Right lobe of liver (tissue), 6 donors: ENCODE data around the gene TMIE. TPM values are rescaled to one million over a fixed set of nuclear protein-coding genes. Genes with fewer than 3 reads are reported as not detected.

Experiments
- ATAC-seq, 4 donors: fragments of 200-7000 bp; cut with Tn5 transposase; one replicate each; pipeline ENCODE4 v1.9.1; 2020; ENCODE audit warnings: mild to moderate bottlenecking in 4 of 4, moderate library complexity in 4 of 4
- DNase-seq, 3 donors: peaks; one replicate each; pipeline ENCODE4 v3.0.0-alpha.2; 2020
- H3K27ac ChIP-seq, 3 donors: fragments of 200-600 bp; one replicate each; pipeline ENCODE4 v1.8.0; 2022
- H3K27me3 ChIP-seq, 2 donors: fragments of 200-600 bp; one replicate each; pipeline ENCODE4 v1.8.0; 2022
- H3K36me3 ChIP-seq, 4 donors: fragments of 200-600 bp; sonication (generic) in 1 of 4; one replicate each; pipeline versions ENCODE4 v1.5.1 to v1.8.0; 2017 to 2022; ENCODE audit warnings: control low read depth in 1 of 4
- H3K4me1 ChIP-seq, 4 donors: fragments of 200-600 bp; sonication (generic) in 1 of 4; one replicate each; pipeline versions ENCODE4 v1.5.1 to v1.8.0; 2017 to 2022; ENCODE audit warnings: control low read depth in 1 of 4
- H3K4me3 ChIP-seq, 3 donors: fragments of 200-600 bp; one replicate each; pipeline ENCODE4 v1.8.0; 2022
- H3K9me3 ChIP-seq, 4 donors: fragments of 200-600 bp; sonication (generic) in 1 of 4; one replicate each; pipeline versions ENCODE4 v1.5.1 to v1.8.0; 2017 to 2022; ENCODE audit warnings: control low read depth in 1 of 4
- POLR2A ChIP-seq: fragments of 450-650 bp; IDR thresholded peaks from one replicate; pipeline ENCODE4 v1.6.1; 2017; ENCODE audit warnings: antibody characterized with exemption, mild to moderate bottlenecking
- WGBS: methylation state at CpG from one replicate; pipeline ENCODE4 v1.1.6; 2018; ENCODE audit warnings: low coverage, low lambda C conversion rate; ENCODE audit not compliant: insufficient coverage; ENCODE audit errors: missing lambda C conversion rate; 5-methylcytosine and 5-hydroxymethylcytosine counted together
- intact Hi-C, 2 donors: fragments of 100-400 bp; cut with DNase I; formaldehyde crosslinking; loops; one replicate each; pipeline versions ENCODE4 v1.11.2 to v1.14.1; 2022
- total RNA-seq, 6 experiments: library from RNA; depleted of rRNA in 2 of 6; stranded (reverse); fragments of >200 nt in 2 of 6; fragmentation: NEBNext Ultra II Directional in 3 of 6; extraction: Animal tissue kit (Norgen Biotek cat#: 25700) in 3 of 6; gene quantifications; one replicate each; pipeline versions ENCODE4 v1.1.0 to v1.2.4, GENCODE V29; 2016 to 2023
- TF ChIP-seq, protein P1 (sequence below), 4 donors: fragments of 200-600 bp in 3 of 4; fragments of 450-650 bp in 1 of 4; IDR thresholded peaks; one replicate each; pipeline versions ENCODE4 v1.5.1 to v1.8.0; 2016 to 2022; ENCODE audit warnings: antibody characterized with exemption in 4 of 4, mild to moderate bottlenecking in 2 of 4
- donor health status: DM: no; HTN: yes; CAD: no.
- donor health status: DM: no; HTN: no; CAD: no.
- donor health status: DM: no; HTN: no; CAD: no.
- donor health status: DM: no; HTN: yes; CAD: no.
- donor health status: DM: no; HTN: yes; CAD: no.

TMIE gene
- total RNA-seq, 6 experiments from 2014 or later = 0.21 to 0.79 (median 0.34) TPM

DNA sequence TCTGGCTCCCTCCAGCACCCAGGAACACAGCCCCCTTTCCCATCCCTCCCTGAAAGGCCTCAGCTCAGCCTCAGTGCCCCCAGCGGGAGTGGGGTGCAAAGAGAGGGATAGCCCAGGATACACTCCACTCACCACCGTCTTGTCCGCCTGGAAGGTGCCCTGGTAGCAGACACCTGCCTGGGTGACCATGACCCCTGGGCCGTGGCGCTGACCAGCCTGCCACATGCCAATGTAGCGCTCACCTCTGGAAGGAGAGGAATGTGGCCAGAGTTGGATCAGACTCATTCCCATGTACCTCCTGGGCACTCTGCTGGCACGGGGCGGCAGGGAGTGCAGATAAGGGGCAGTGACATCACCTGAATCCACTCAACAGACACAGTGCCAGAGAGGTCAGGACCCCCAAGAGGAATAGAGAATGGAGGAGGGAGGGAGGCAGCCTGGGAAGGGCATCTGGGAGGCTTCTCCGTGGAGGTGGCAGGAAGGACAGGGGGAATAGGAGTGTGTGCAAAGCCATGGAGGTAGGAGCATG lies 20.8 kb upstream of the TMIE start:
- WGBS = 66% methylated on average over 4 of the region's 9 CpGs
- Histone ChIP-seq H3K27ac (no peak overlapping the region), H3K4me1 (peaks cover 0 to 7% (median 0%) of the 10 kb centered on the region in 4 donors), H3K36me3 (no peaks in the 10 kb centered on the region), H3K9me3 (no peaks in the 10 kb centered on the region), H3K4me3 (no peak overlapping the region), H3K27me3 (no peaks in the 10 kb centered on the region)
- intact Hi-C loops = no loop called here
- TF ChIP-seq POLR2A = no peak
- TF ChIP-seq, protein P1, sequence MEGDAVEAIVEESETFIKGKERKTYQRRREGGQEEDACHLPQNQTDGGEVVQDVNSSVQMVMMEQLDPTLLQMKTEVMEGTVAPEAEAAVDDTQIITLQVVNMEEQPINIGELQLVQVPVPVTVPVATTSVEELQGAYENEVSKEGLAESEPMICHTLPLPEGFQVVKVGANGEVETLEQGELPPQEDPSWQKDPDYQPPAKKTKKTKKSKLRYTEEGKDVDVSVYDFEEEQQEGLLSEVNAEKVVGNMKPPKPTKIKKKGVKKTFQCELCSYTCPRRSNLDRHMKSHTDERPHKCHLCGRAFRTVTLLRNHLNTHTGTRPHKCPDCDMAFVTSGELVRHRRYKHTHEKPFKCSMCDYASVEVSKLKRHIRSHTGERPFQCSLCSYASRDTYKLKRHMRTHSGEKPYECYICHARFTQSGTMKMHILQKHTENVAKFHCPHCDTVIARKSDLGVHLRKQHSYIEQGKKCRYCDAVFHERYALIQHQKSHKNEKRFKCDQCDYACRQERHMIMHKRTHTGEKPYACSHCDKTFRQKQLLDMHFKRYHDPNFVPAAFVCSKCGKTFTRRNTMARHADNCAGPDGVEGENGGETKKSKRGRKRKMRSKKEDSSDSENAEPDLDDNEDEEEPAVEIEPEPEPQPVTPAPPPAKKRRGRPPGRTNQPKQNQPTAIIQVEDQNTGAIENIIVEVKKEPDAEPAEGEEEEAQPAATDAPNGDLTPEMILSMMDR (IDR thresholded peaks at IDR 0.05) = no peak
- ATAC-seq (peak in 2 of 4 donors; percentile 5 to 22), DNase-seq (no peak)

DNA sequence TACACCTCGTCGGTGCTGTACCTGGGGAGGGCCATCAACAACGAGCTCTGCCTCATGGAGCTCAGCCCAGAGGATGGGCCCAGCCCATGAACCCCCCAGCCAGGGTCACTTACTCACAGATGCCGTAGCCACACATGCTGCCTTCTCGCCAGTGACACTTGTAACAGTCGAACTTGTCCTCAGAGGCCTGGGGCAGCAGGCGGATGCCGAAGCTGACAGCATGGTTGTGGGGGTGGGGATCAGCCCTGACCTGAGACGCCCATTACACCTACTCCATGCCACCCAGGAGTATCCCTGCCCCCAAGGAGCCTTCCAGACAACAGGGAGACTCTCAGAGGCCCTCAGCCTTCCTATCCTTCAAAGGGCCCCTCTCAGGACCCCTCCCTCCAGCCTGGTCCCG lies 19.8 kb upstream of the TMIE start:
- no peaks in the 10 kb centered on the region for H3K36me3 ChIP-seq
- no peaks in the 10 kb centered on the region for H3K4me1 ChIP-seq
- no peak overlapping the region for H3K27ac ChIP-seq
- DNase-seq (no peak), ATAC-seq (no peak)
- intact Hi-C loops = no loop called here
- H3K27me3 ChIP-seq = no peaks in the 10 kb centered on the region
- H3K9me3 ChIP-seq = no peaks in the 10 kb centered on the region
- no CpG with 5 or more reads among the region's 10 CpGs for WGBS
- H3K4me3 ChIP-seq = no peak overlapping the region
- TF ChIP-seq, protein P1 (IDR thresholded peaks at IDR 0.05) = no peak
- no peak for TF ChIP-seq POLR2A

DNA sequence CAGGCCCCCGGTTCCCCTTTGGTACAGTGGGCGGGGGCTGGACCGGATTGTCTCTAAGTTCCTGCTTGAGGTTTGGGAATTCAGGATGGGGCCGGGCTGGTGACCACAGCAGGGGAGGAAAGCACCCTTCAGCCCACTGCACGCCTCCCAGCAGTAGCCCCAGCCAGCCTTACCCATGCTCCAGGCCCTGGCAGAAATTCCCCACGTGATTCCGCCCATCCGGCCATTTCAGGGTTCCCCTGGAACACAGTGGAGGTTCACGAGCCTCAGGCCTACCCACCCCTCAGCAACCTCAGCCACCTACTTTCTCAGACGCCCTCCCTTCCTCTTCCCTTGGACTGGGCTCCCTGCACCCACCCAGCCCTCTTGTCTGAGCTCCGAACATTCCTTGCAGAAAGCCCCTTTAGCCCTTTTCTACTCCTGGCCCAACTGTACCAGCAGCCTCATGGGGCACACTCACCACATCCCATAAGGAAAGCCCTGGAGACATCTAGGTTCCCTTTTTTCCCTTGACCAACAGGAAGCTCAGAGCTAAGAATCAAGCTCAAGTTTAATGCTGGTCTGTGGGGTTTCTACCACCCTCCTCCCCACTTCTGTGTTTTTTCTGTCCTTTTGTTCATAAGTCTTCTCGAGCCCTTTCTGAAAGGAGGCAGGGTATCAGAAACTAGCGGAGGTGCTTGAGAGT lies 19.2 kb upstream of the TMIE start:
- TF ChIP-seq POLR2A = no peak
- TF ChIP-seq, protein P1 (IDR thresholded peaks at IDR 0.05) = no peak
- ATAC-seq = no peak
- intact Hi-C loops = no loop called here
- no peaks in the 10 kb centered on the region for H3K9me3 ChIP-seq
- H3K27ac ChIP-seq = no peak overlapping the region
- WGBS = 76% methylated on average over 6 of the region's 13 CpGs
- no peaks in the 10 kb centered on the region for H3K36me3 ChIP-seq
- H3K4me3 ChIP-seq = no peak overlapping the region
- no peak for DNase-seq
- H3K27me3 ChIP-seq = no peaks in the 10 kb centered on the region
- no peaks in the 10 kb centered on the region for H3K4me1 ChIP-seq

DNA sequence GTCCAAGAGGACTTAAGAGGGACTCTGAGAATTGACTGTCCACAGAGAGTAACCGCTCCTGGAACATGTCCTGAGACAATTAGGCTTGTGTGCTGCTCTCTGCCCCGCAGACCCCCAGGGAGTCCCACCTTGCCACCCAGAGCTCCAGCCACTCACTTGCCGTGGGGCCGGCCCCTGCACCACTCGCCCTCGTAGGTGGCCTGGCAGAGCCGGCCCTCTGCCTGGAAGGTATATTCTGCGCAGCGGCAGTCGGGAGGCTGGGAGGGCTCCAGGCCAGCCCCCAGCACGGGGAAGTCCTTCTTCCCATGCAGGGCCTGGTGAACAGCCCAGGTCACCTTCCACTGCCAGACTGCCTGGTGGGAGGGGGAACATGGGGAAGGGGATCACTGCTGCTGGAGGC lies 18.2 kb upstream of the TMIE start:
- Histone ChIP-seq H3K27ac (no peak overlapping the region), H3K4me1 (no peaks in the 10 kb centered on the region), H3K9me3 (no peaks in the 10 kb centered on the region), H3K27me3 (no peaks in the 10 kb centered on the region), H3K4me3 (no peak overlapping the region), H3K36me3 (no peaks in the 10 kb centered on the region)
- no peak for ATAC-seq
- WGBS = 100% methylated on average over 1 of the region's 11 CpGs
- intact Hi-C loops = no loop called here
- TF ChIP-seq POLR2A = no peak
- TF ChIP-seq, protein P1 (IDR thresholded peaks at IDR 0.05) = no peak
- DNase-seq = no peak
